Hematopoietic multipotent progenitor cell treated with erythropoietin and hydrocortisone succinate and interleukin-3 and kit ligand, for 6 days (in vitro differentiated cells): ENCODE measurements around the gene NUP188.
A peak's percentile ranks its signal among the peaks of the same experiment; 100 is the strongest.

Experiments
- DNase-seq: peaks from one replicate; pipeline ENCODE4 v3.0.0-alpha.2; 2015

Gene NUP188

GRCh38 chr9:129007766-129008468 is 60.4 kb downstream of the NUP188 start:
- no peak for DNase-seq

GRCh38 chr9:129008469-129008965 is 61.0 kb downstream of the NUP188 start:
- no peak for DNase-seq

GRCh38 chr9:129008986-129009583 is 61.6 kb downstream of the NUP188 start:
- no peak for DNase-seq

- DNase-seq = no peak
Measured at GRCh38 chr9:129009584-129010141, 62.2 kb downstream of the NUP188 start.

DNA sequence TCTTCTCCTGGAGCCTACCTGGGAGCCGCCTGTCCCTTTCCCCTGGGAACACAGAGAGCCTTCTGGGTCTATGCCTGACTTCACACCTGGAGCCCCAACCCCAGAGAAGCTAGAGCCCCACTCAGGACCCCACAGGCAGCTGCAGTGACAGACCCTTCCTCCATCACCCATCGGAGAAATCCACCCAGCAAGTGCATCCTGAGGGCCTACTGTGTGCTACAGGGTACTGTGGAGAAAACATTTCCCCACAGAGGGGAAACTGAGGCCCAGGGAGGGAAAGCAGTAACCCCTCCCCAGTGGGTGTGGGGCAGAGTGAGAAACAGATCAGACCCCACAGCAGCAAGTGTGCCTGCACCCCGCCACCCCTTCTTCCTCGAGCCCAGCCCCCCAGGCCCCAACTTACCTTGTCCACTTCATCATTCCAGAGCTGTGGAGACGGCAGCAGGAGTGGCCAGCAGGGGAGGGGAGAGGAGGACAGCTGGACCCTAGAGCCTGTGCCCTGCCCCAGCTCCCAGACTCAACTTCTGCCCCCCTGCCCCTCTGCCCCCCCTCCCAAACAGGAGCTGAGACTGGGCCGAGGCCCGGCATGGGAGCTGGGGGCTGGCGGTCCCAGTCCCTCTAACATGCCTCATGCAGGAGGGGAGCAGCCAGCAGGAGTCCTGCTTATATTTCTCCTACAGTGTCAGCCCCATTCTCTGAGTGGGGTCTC is 62.9 kb downstream of the NUP188 start:
- DNase-seq = no peak

GRCh38 chr9:129011170-129011569 is 63.7 kb downstream of the NUP188 start:
- no peak for DNase-seq

- DNase-seq = no peak
Measured at GRCh38 chr9:129011761-129012181, 64.3 kb downstream of the NUP188 start.

DNA sequence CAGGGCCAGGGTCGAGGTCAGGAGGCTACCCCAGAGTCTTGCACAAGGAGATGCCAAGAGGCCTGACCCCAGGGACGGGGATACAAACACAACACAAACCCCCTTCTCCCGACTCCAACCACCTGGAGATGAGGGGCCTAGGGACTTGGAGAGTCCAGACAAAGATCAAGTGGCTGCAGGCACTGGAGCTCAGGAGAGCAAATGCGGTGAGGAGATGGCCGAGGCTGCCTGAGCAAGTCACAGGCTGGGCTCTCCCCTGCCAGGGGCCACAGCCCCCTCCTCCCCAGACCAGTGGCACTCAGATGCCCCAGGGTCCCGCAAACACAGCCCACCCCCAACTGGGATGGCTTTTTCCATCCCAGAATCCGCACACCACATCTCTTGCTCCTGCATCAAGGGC is 64.8 kb downstream of the NUP188 start:
- DNase-seq = no peak

GRCh38 chr9:129012893-129013448 is 65.5 kb downstream of the NUP188 start:
- DNase-seq = no peak

- DNase-seq = no peak
Measured at GRCh38 chr9:129013674-129014073, 66.2 kb downstream of the NUP188 start.

- no peak for DNase-seq
Measured at GRCh38 chr9:129014124-129014523, 66.6 kb downstream of the NUP188 start.

DNA sequence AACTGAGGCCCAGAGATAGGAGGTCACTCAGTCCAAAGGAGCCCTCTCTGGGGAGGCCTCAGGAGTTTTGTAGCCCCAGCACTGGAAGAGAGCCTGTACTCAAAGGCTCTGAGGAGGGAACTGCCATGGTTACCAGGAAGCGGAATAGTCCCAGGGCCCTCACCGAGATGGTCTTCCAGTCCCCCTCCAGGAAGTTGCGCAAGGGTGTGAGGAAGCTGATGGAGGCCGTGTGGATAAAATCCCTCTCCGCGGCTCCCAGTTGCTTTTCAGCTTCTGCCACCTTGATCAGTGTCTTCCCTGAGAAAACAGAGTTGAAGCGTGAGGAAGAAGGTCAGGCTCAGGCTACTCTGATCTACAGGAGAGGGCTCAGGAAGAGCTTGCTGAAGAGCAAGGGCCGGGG is 67.1 kb downstream of the NUP188 start:
- DNase-seq = no peak

- no peak for DNase-seq
Measured at GRCh38 chr9:129021091-129021490, 73.6 kb downstream of the NUP188 start.

- no peak for DNase-seq
Measured at GRCh38 chr9:129022037-129022436, 74.5 kb downstream of the NUP188 start.

DNA sequence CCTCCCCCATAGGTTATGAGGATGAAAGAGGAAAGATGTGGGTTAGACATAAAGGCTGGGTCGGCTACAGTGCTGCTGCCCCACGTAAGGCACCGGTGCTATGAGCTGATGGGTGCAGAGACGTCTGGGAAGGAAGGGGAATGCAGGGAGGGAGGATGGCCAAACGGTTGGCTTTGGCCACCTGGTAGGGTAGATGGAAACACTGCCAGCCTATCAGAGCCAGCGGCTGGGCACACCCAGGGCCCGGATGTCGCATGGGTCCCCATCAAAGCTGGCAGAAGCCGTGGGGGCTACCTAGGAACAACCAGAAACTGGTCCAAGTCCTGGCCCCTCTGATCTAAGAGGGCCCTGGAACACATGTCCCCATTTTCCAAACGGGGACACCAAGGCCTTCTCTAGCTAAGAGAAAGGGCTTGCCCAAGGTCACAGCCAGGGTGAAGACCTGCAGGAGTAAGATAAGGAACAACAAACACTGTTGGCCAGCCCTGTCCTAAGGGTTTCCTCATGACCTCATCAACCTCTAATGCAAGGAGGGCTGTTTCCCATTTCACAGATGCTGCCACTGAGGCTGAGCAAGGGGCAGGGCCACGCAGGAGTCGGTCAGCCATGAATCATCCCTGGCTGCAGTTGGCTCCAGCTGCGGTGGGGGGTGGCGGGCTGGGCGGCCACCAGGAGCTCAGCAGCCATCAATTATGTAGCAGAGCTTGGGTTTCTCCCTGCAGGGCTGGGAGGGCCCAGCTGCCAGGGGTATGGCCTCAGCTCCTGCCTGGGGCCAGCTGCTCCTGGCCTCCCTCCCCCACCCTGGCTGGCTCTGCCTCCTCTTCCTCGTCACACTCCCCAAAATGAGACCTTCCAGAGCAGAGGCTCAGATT is 75.8 kb downstream of the NUP188 start:
- peak; percentile 92 for DNase-seq

- peak; percentile 51 for DNase-seq
Measured at GRCh38 chr9:129023908-129024233, 76.4 kb downstream of the NUP188 start.

DNA sequence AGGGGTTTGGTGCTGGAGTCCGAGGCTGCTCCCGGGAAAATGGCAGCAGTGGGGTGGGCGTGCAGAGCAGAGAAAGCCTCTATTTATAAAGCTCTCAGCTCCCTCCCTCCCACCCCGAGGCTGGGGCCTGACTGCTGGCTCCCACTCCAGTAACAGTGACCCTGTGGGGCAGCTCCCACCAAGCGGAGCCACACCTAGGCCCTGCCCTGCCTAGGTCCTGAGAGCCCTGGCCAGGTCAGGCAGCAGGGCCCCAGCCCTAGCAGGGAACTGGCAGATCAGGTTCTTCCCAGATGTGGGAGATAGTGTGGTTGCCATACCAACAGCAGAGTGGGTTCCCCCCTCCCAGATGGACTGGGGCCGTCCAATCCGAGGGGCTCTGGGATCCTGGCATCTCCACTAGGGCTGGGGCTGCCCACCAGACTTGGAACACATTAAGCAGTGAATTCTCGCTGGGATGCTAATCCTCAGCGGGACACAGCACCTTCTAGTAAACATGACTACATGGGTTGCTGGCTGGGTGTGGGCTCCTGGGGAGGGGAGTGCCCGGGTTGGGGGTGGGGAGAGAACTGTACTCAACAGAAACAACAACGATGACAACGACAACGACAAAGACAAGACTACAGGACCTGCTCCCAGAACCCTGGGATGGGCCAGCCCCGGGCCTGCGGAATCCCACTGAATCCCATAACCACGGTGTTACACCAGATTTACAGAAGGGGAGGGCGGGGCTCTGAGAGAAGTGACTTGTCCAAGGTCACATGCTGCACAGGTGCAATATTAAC is 79.1 kb downstream of the NUP188 start:
- no peak for DNase-seq

- DNase-seq = no peak
Measured at GRCh38 chr9:129027224-129027684, 79.8 kb downstream of the NUP188 start.

- peak; percentile 67 for DNase-seq
Measured at GRCh38 chr9:129027685-129028191, 80.2 kb downstream of the NUP188 start.

DNA sequence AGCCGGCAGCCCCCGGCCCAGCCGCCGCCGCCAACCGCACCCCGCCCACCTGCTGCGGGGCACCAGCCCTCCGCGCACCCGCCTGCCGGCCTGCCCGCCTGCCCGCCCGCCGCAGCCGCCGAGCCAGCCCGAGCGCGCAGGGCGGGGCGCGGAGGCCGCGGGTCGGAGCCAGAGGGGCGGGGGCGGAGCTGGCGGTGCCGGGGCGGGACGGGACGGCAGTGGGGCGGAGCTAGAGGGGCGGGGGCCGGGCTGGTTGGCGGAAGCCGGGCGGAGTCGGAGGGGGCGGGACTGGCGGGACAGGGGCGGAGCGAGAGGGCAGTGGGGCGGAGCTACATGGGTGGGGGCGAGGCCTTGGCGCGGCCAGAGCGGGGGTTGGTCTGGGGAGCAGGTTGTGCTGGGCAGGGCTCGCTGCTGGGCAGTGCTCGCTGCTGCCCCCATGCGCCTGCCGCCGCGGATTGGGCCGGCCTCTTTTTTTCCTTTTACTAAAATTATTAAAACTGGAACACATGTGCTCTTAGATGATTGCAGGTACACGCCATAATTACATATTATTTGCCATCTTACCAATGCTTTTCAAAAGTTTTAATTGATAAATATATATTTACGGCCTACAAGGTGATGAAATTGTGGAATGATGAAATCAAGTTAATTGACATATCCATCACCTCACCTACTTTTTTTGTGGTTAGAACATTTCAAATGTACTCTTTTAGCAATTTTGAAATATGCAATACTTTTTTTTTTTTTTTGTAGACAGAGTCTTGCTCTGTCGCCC is 80.9 kb downstream of the NUP188 start, which contains the start of gene SH3GLB2:
SH3GLB2 (minus strand) TSS at position 140 of the 775 bp plus-strand sequence. CDS start 177 bp downstream, outside the sequence.
- peak; percentile 94 for DNase-seq
